ENCODE data around the gene SLC5A10.

Gene SLC5A10

GRCh38 chr17:19004421-19005136 lies 52.6 kb downstream of the SLC5A10 start, which contains the start of gene FAM83G:
Gene FAM83G (minus strand): TSS chr17:19004764. CDS start chr17:19004041, 723 bp downstream.
- DNase-seq, result peak; percentile 87

- DNase-seq, result no peak
Measured at GRCh38 chr17:19005137-19005773, 53.3 kb downstream of the SLC5A10 start.

GRCh38 chr17:19005789-19006430 lies 53.9 kb downstream of the SLC5A10 start:
- DNase-seq, result no peak

- no peak for DNase-seq
Measured at GRCh38 chr17:19006698-19007097, 54.7 kb downstream of the SLC5A10 start.

GRCh38 chr17:19009970-19010369 lies 58.0 kb downstream of the SLC5A10 start:
- no peak for DNase-seq

- no peak for DNase-seq
Measured at GRCh38 chr17:19010729-19011505, 59.0 kb downstream of the SLC5A10 start.

GRCh38 chr17:19011581-19011980 lies 59.6 kb downstream of the SLC5A10 start:
- DNase-seq, result no peak

- no peak for DNase-seq
Measured at GRCh38 chr17:19012171-19013080, 60.5 kb downstream of the SLC5A10 start.

- DNase-seq, result no peak
Measured at GRCh38 chr17:19013226-19013625, 61.3 kb downstream of the SLC5A10 start.

GRCh38 chr17:19013806-19014627 lies 62.1 kb downstream of the SLC5A10 start:
- DNase-seq, result no peak

GRCh38 chr17:19014628-19015215 lies 62.8 kb downstream of the SLC5A10 start:
- DNase-seq, result no peak

- DNase-seq, result no peak
Measured at GRCh38 chr17:19015428-19015827, 63.5 kb downstream of the SLC5A10 start.

GRCh38 chr17:19016297-19016696 lies 64.3 kb downstream of the SLC5A10 start:
- DNase-seq, result no peak

GRCh38 chr17:19016881-19017280 lies 64.9 kb downstream of the SLC5A10 start:
- DNase-seq, result no peak

- no peak for DNase-seq
Measured at GRCh38 chr17:19017401-19017800, 65.4 kb downstream of the SLC5A10 start.

- DNase-seq, result no peak
Measured at GRCh38 chr17:19017804-19018599, 66.0 kb downstream of the SLC5A10 start.

- no peak for DNase-seq
Measured at GRCh38 chr17:19018600-19018950, 66.6 kb downstream of the SLC5A10 start.

- DNase-seq, result no peak
Measured at GRCh38 chr17:19019041-19019941, 67.3 kb downstream of the SLC5A10 start.

- no peak for DNase-seq
Measured at GRCh38 chr17:19020016-19020415, 68.1 kb downstream of the SLC5A10 start.
